HG02798 (cell line): ENCODE data around the gene SNX32.
A peak's percentile ranks its signal among the peaks of the same experiment; 100 is the strongest.

Experiments used
- ATAC-seq: cut with Tn5 transposase; IDR thresholded peaks from one replicate; pipeline ENCODE4 v1.9.1; 2021; ENCODE audit warnings: mild to moderate bottlenecking; ENCODE audit not compliant: unreplicated experiment, poor library complexity

Gene SNX32

GRCh38 chr11:65854852-65855837 lies 21.4 kb downstream of the SNX32 start:
- no peak for ATAC-seq

GRCh38 chr11:65855927-65856363 lies 22.2 kb downstream of the SNX32 start:
- ATAC-seq = no peak

- peak; percentile 25 for ATAC-seq
Measured at GRCh38 chr11:65856689-65857499, 23.1 kb downstream of the SNX32 start.

GRCh38 chr11:65857500-65857852 lies 23.7 kb downstream of the SNX32 start:
- peak; percentile 2 for ATAC-seq

GRCh38 chr11:65857853-65858680 lies 24.3 kb downstream of the SNX32 start, which contains the start of gene CFL1:
CFL1 (minus strand) TSS chr11:65858180; CDS start chr11:65858099, 81 bp downstream.
- ATAC-seq = peak; percentile 57

- no peak for ATAC-seq
Measured at GRCh38 chr11:65858681-65859087, 24.9 kb downstream of the SNX32 start.

- ATAC-seq = peak; percentile 59
Measured at GRCh38 chr11:65859095-65859811, 25.5 kb downstream of the SNX32 start.

- no peak for ATAC-seq
Measured at GRCh38 chr11:65859812-65860277, 26.1 kb downstream of the SNX32 start.

GRCh38 chr11:65860278-65861164 lies 26.8 kb downstream of the SNX32 start, which contains the start of gene MUS81:
MUS81 (plus strand) TSS chr11:65860433; CDS start chr11:65860754, 321 bp downstream.
- ATAC-seq = peak; percentile 29

GRCh38 chr11:65861165-65861505 lies 27.4 kb downstream of the SNX32 start:
- no peak for ATAC-seq

- ATAC-seq = no peak
Measured at GRCh38 chr11:65861533-65862183, 27.9 kb downstream of the SNX32 start.

GRCh38 chr11:65862191-65862735 lies 28.5 kb downstream of the SNX32 start:
- ATAC-seq = no peak

- no peak for ATAC-seq
Measured at GRCh38 chr11:65862941-65863888, 29.5 kb downstream of the SNX32 start.

- ATAC-seq = no peak
Measured at GRCh38 chr11:65863889-65864705, 30.3 kb downstream of the SNX32 start.

GRCh38 chr11:65864706-65865471 lies 31.1 kb downstream of the SNX32 start:
- no peak for ATAC-seq
